Epidermal melanocyte (primary cell): ENCODE data around the gene FKBP1A.
A peak's percentile ranks its signal among the peaks of the same experiment; 100 is the strongest.

ENCODE experiments used
- DNase-seq: peaks from one replicate; pipeline ENCODE4 v3.0.0; 2011; ENCODE audit warnings: low spot score; ENCODE audit not compliant: insufficient read length

Gene FKBP1A

DNA sequence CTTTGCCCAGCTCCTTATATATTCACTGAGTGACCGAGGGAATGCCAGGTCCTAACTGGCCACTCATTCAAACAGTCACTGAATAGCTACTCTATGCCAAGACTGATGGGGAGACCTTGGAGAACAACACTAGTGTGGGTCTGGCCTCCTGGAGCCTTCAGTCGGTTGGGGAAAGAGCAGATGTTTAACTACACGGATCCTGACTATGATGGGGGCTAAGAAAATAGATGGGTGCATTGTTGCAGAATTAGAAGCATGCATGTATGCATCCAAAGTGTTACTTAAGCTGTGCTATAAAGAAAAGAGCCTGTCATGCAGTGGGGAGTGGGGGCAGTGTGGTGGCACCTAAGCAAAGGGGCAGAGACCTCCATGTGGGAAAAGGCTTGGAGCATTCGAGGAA is 6.5 kb downstream of the FKBP1A start:
- DNase-seq = no peak

DNA sequence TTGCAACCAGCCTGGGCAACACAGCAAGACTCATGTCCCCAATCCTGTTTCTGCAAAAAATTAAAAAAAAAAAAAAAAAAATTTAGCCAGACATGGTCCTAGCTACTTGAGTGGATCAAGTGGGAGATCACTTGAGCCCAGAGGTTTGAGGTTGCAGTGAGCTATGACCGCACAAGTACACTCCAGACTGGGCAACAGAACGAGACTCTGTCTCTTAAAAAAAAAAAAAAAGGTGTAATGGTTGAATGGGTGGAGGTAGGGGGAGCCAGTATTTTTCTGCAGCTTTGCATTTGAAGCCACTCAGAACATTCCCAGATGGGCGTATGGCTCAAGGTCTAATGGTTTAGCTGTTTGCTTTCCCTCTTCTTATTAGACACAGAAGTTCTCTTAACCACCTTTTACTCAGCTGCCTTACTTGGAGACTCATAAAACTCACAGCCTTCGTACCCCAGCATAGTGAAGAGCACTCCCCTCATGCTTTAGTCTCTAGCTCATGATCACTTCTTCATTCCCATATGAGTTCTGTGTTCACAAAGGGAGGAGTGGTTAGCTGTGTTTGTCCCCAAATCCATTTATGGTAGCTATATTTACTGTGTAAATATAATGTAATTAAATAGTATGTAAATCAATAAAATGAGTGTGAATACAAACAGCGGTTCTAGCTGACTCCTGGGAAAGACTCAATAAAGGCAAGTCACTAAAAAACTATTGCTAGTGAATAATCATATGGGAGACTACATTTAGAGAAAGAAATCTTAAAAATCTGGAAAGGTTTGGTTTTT is 9.0 kb downstream of the FKBP1A start:
- DNase-seq = no peak

DNA sequence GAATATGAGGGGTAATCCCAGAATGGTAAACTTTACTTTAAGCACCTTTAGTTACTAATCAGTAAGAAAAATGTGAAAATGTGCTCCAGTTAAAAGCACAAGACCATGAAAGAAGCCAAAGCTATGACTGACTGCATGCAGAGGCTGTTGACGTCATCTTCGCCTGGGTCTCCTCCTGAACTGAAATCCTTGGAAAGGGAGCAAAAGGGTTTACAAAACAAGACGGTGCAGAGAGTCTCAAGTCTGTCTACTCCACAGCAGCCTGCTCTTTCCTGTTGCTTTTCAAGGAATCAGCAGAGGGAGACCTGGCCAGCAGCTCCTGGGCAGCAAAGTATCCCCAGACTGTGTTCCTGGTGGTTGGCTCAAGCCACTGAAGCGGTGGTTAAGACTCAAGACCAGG is 10.2 kb downstream of the FKBP1A start:
- no peak for DNase-seq

DNA sequence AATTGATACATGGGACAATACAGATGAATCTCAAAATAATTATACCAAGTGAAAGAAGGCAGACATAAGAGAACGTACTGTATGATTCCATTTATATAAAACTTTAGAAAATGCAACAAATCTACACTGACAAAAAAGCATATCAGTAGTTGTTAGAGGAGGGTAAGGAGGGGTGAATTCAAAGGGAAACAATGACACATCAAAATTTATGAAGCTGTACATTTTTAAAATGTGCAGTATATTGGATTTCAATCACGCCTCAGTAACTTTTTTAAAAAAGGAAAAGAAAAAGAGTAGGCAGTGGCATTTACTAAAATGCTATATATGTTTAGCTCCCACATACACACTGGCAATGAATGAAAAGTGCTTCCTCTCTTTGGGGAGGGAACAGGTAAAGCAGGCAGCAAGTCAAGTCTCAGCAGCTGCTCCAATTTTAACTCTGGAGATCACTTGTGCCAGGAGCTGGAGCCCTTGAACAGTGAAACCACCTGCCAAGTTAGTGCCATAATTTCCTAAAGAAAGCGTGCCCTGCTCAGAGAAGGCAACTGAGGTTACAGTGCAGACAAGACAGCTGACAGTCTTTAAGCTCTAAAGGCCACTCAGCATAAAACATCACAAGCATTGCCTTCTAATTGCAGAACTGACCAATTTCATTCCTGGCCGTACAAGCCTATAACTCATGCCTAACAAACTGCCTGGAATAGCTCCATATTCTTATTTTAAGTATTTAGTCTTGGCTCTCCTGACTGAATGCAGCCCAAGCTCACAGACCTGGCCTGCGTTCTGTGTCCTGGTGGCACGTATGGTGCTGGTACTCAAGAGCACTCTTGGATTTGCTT is 10.9 kb downstream of the FKBP1A start:
- no peak for DNase-seq

DNA sequence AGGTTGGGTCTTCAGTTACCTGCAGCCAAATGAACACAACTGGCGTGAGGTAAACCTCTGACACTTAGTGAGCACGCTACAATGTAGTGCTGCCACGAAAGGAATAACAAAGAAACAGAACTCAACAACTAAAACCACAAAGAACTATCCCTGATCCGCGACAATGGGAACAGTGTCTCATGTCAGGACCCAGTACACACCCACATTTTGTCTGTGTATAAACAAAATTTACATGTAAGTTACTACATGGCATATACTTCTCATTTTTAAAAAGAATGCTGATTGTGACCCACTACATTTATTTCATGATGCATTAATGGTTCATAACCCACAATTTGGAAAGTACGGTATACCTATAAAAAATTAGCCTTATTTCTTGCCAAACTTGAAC is 14.1 kb downstream of the FKBP1A start:
- no peak for DNase-seq

DNA sequence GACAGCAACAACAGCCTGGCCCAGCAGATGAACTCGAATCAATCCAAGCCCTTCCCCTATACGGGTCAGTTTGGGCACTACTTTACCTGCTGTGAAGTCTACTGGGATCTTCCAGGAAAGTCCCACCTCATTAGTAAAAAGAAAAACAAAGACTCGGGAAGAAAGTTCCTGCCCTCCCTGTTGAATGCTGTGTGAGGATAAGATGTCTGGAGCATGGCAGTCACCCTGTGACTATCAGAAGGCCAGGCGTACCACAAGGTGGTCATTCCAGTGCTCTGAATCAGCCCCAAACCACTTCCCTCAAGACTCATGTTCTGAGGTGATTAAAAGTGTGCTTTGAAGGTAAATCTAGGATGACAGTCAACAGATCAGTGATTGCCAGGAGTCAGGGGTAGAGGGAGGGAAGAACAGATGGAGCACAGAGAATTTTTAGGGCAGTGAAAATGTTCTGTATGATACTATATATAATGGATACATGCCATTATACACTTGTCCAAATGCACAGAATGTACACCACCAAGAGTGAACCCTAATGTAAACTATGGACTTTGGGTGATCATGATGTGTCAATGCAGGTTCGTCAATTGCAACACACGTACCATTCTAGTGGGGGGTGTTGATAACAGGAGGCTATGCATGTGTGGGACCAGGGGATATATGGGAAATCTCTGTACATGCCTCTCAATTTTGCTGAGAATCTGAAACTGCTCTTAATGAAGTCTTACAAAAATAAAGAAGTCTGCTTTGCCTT is 14.7 kb downstream of the FKBP1A start:
- no peak for DNase-seq

DNA sequence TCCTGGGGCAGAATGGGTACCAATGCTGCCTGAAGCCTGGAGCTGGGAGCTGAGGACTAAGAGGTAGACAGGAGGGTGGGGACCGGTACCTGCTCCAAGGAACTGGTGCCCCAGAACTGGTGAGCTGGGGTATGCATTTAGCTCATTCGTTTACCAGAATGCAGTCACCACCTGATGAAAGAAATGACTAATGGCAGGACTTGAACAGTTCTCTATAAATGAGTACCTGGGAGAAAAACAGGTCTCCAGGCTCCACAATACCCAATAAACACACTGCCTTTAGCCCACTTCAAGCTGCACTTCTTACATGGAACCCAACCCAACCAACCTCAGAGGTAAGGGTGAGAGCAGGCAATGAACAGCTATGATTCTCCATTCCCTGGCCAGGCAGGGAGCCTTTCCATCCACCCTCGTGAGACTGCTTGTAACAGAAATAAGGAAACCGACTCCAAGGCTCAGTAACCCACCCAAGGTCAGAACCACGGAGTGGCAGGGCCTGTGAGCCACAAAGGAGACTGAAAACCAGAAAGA is 15.4 kb downstream of the FKBP1A start:
- DNase-seq = no peak

DNA sequence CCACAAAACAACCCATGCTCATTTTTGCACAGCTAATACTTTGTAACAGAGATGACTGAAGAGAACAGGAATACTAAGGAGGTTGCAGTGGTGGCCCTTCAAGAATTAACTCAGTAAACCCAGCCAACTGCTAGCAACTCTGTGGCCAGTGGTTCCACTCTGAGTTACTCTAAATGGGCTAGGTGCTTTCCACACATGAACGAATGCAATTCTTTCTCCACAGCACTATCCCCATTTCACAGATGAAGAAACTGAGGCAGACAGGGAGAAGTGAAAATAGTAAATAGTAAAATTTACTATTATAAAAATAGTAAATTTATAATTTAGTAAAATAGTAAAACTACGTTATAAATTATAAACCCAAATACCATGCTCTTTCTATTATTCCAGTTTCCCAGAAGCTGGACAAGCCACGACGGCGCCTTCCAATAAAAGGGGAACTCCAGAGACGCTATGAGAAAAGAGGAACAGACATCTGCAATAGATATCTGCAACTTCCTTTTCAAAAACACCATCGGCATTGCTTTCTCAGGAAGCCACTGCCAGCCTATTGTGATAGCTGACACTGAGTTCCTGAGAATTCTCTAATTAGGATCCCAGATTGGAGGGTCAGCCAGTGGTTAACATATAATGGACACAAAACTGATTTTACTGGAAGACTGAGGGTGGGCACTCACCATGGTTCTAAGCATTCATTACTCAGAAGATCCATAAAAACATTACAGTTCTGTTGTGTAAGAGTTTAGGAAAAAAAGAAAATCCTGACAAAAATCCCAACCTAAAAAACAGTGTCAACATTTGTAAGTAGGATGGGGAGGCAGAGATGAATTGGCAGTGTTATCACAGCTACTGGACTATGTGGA is 16.2 kb downstream of the FKBP1A start:
- no peak for DNase-seq

DNA sequence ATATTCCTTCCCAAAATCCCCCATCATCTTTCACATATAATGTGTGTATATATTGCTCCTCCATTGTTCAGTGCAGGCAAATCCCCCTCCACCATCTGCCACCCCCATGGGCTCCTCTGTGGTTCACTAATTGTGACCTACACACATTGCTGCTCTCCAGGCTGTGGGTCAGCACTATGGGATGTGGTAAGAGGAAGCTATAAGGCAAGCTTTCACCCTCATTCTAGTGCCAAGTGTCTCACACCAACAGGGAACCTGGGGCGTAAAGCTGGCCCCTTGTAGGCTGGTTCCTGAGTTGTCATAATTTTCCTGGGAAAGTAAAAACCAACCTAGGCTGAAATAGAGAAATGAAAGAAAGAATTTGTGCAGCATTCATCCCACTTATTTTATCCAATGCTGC is 16.8 kb downstream of the FKBP1A start:
- no peak for DNase-seq

DNA sequence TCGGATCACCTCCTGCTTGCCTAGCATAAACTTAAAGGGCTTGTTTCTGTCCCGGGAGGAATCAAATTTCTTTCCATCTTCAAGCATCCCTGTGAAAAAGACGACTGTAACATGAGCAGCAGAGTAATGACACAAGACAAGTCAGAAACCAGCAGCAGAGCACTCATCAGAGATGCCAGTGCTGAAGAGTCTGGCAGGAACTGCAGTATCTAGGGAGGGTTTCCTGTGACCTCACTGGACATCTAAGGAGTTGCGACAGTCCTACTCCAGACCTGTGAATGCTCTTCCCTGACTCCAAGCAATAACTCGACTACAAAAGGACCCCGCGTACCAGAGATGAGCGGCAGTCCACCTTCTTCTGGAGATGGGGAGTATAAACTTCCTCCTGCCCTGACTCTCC is 17.3 kb downstream of the FKBP1A start:
- DNase-seq = no peak

DNA sequence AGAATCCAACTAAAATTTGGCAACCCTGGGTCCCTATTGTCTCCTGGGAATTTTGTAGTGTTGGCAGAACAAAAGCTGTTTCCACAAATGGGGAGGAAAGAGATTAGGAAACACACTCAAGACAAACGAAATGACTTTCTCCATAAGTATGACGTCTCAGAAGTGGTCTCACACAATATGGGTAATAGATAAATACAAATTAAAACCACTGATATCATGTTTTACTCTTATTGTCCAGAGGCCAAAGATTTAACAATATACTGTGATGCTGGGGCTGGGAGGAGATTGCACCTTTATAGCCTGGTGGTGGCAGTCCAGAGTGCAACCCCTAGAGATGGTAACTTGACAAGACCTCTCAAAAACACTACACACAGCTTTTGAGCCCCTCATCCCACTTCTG is 18.6 kb downstream of the FKBP1A start:
- DNase-seq = no peak

DNA sequence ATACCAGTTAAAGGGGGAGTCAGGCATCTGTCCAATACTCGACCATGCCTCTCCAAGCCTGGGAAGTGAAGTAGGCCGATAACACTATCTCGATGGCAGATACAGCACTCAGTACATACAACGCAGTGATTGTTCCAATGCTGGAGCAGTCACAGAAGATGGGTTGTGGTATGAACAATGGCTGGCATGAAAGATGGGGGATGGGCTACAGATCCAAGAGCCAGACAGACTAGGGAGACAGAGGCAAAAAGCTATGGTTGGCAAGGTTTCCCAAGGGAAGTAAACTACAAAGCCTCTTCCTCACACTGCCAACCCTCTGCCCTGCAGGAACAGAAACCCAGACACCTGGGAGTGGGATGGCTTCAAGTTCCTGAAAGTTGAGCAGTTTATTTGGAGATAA is 19.2 kb downstream of the FKBP1A start:
- DNase-seq = peak; percentile 36

DNA sequence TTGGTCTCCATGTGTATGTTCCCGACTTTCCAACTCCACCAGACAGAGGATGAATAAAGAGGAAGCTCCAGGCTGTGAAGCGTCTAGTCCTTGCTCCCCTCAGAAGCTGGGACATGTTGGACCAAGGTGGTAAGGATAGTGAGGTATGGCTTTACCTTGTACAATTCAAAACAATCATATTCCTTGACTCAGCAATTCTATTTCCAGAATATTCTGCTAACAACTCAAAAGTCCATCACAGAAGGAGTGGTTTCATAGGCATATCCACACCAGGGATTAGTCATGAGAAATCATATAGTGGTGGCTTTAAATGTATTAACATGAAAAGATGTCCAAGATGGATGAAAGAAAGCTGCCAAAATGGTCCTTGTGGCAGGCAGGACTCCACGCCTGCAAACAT is 19.8 kb downstream of the FKBP1A start:
- no peak for DNase-seq

DNA sequence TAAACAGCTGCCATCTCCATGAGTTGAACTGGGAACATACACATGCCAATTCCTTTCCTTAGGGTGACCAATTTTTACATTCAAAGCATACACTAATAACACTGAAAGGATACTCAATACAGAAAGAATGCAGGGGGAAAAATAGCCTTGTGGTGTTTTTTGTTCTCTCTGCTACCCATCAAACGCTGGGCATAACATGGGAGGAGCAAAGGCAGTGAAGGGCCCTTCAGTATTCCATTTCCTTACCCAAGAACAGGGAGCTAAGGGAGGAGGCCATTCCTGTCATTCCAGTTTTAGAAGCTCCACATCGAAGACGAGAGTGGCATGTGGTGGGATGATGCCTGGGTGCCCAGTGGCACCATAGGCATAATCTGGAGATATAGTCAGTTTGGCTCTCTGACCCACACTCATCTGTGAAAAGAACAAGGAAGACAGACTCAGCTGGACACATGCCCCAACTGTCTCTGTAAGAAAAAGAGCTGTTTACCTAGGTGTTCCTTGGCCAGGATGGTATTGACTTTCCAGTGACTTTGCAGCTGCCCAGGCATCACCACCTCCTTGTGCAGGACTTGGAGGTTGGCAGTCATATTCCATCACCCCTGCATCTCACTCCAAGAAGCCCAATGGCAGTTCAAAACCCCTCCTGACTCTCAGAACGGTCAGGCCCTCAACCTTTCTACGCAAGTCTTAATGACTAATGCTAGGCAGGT is 20.9 kb downstream of the FKBP1A start:
- DNase-seq = no peak

DNA sequence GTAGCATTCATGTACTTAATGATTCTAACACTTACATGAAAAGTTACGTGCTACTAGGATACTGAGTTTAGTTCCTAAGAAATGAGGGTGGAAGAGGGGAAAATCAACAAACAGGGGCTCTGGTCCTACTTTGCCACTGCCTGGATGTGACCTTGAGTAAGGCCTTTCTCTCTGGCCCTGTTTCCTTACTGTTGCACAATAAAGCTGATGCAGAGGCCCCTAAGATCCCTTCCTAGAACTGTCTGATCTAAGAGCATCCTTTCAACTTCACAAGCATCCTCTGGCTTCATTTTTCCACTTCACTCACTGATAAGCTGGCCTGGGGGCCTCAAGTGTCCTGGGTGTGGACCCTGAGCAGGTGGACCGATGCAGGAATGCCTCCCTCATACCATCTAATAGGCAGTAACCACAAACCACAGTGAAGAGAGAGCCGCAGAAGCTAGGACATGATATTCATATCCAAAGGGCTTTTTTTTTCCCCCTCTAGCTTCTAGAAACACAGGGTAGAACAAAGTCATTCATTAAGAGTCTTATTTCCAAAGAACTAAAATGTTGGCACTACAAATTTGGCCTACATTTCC is 21.6 kb downstream of the FKBP1A start:
- DNase-seq = no peak

DNA sequence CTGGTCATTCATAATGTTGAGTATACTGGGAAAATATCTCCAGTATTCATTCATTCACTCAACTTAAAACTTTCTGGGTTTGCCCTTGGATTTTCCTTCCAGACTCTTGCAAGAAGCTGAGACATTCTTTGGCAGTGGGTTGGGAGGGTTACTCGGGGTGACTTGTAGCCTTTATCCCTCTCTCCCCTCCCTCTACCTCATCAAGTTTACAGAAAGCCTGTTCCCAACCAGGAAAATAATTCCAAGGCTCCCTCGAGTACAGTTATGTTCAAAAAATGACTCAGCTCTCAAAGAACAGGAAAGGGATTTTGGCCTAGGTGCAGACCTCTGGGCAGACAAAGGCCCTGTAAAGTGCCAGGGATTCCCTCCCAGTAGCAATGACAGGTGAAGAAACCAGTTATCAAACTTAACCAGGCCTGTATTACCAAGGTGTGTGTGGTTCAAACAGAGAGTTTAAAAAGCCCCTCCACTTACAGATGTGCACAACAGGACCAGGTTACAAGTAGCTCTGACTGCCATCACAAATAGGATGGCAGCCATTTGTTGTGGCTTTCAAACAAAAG is 22.2 kb downstream of the FKBP1A start:
- no peak for DNase-seq

DNA sequence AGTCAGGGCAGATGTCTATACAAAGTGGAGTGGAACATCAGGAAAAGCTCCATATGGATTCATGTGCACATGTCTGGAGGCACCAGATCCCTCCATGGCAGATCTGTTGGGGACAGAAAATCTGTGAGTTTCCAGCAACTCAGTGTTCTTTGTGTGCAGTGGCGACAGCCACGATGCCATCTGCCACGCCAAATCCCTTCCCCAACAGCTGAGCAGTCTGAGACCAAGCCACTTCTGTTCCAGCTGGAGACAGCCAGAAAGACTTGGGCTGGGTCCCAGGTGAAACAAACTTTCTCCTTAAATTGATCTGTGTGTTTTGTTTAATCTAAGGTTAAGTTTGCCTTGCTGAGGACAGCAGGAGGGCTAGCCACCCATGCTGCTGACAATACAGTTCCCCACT is 22.9 kb downstream of the FKBP1A start:
- no peak for DNase-seq

DNA sequence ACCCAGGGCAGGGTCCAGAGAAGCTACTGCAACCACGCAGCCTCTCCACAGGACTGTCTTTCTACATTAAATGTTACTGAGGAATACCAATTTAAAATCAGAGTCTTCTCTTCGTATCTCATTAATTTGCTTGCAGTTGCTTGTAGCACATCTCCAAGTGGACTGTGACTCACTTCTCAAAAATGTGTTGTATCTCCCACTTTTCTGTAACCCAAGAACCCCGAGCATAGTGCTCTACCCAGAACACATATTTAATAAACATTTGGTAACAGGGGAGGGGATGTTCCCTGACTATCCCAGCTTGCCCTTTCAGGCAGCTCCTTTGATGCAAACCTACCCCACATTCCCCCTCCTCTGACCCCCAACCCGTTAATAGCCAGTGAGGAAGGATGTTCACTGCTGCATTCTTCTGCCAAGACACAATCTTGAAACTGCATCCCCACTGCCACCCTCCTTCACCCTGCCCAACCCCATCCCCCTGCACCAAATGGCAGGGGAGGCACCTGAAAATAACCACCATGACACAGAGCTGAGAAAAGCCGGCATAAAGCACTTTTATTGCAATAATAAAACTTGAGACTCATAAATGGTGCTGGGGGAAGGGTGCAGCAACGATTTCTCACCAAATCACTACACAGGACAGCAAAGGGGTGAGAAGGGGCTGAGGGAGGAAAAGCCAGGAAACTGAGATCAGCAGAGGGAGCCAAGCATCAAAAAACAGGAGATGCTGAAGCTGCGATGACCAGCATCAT is 24.2 kb downstream of the FKBP1A start:
- no peak for DNase-seq

DNA sequence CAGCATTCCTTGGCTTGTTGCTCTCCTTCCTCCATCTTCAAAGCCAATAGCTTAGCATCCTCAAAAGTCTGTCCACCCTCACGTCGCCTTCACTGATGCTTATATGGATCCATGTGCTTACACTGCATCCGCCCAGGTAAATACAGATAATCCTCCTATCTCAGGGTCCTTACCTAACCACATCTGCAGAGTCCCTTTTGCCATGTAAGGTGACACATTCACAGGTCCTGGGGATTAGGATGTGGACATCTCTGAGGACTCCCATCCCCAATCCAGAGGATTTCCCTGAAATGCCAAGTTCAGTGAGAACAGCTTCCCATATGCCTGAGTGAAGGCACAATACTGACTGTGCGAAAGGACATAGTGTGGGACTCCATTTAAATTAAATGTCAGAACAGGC is 25.4 kb downstream of the FKBP1A start:
- no peak for DNase-seq
